Mucosa of stomach (tissue), 1 donor: ENCODE data around the gene SLC6A17.

Experiments used
- H3K27me3 ChIP-seq: one replicate; pipeline ENCODE4 v1.7.0; 2013; ENCODE audit warnings: mild to moderate bottlenecking, low read length; ENCODE audit not compliant: control insufficient read depth, insufficient read depth
- H3K36me3 ChIP-seq: one replicate; pipeline ENCODE4 v1.7.0; 2013; ENCODE audit warnings: low read length; ENCODE audit not compliant: control insufficient read depth, insufficient read depth
- H3K4me1 ChIP-seq: one replicate; pipeline ENCODE4 v1.7.0; 2013; ENCODE audit warnings: mild to moderate bottlenecking, low read length; ENCODE audit not compliant: control insufficient read depth, insufficient read depth
- H3K4me3 ChIP-seq: one replicate; pipeline ENCODE4 v1.7.0; 2013; ENCODE audit warnings: low read length
- H3K9ac ChIP-seq: one replicate; pipeline ENCODE4 v1.7.0; 2013; ENCODE audit warnings: mild to moderate bottlenecking, low read length, moderate library complexity
- H3K9me3 ChIP-seq: one replicate; pipeline ENCODE4 v1.7.0; 2013; ENCODE audit warnings: mild to moderate bottlenecking, low read length, moderate library complexity; ENCODE audit not compliant: control insufficient read depth
- donor health status: Pancreatic carcinoma.

Gene SLC6A17

DNA sequence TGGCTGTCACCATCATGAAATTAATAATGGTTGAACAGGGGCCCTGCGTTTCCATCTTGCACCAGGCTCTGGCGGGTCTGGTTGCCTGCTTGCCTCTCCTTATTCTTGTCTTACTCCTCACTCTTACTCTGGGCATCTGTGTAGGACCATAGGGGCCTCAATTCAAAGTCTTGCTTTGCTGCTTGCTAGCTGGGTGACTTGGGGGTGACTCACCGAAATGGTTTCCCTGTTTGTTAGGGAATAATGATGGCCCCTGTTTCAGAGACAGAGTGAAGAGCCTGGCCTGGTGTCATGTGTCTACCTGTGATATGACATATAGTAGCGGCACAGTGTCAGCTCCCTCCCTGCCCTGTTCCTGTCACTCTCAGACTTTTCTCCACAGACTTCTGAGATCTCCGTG lies 84.4 kb downstream of the SLC6A17 start:
- Histone ChIP-seq H3K9me3 (no peaks in the 10 kb centered on the region), H3K27me3 (no peaks in the 10 kb centered on the region), H3K4me3 (no peak overlapping the region), H3K36me3 (no peaks in the 10 kb centered on the region), H3K4me1 (peaks cover 23% of the 10 kb centered on the region), H3K9ac (no peak overlapping the region)

DNA sequence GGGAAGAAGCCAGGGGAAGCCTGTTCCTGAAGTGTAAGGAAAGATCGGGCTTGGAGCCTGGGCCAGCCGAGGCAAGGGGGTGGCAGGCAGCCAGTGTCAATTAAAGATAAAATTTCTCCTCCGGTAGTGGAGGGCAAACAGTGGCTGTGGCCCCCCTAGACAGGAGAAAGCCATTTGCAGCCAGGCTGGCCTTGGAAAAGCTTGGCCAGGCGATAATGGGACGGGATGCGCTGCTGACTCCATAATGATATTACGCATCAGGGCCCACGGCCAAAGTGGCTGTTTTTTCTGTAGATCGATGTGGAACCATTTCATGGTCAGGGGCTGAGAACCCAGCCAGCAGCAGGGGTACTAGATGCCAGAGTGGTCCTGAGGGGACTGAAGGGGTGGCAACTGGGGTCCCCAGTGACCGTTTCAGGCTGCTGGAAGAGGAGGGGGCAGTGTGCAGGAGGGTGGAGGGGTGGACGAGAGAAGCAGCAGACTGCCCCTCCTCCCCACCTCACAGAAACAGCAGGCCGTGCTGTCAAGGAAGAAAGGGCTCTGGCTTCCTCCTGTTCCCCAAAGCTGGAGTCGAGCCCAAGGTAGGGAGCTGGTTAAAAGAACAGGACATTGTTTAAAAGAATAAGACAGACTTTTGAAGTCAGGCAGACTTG lies 85.0 kb downstream of the SLC6A17 start:
- H3K36me3 ChIP-seq: no peaks in the 10 kb centered on the region
- H3K9ac ChIP-seq: no peak overlapping the region
- no peak overlapping the region for H3K4me3 ChIP-seq
- H3K9me3 ChIP-seq: no peaks in the 10 kb centered on the region
- peaks cover 30% of the 10 kb centered on the region for H3K4me1 ChIP-seq
- H3K27me3 ChIP-seq: no peaks in the 10 kb centered on the region

DNA sequence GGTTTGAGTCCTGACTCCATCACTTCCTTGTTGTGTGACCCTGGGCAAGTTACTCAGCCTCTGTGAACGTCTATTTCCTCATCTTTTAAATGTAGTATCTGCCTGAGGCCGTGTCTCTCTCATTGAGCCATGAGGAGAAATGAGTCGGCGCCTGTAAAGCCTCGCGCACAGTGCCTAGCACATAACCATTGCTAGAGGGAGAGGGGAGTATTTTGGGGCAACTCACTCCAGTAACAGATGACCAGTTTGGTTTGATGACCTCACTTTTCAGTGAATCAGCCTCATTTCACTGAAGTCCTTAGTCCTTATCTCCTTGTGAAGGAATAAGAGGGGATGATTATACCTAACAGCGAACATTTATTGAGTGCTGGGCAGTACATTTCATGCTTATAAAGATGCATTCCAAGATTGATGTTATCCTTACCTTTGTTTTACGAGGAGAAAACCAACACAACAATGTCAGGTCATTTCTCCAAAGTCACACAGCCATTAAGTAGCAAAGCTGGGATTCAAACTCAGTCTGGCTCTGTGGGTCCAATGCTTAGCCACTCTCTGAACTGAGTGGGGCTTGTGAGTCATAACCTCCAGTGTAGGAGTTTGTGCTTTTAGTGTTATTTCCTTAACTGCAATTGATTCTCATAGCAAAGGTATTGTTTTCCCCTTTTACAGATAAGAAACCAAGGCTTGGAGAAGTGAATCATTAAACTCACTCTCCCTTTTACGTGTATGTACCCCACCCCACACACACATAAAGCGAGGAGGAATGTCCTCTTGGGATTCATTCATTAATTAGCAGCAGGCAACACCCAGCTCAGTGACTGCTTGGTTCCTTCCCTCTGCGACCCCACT lies 85.8 kb downstream of the SLC6A17 start:
- Histone ChIP-seq H3K4me3 (no peak overlapping the region), H3K9me3 (no peaks in the 10 kb centered on the region), H3K9ac (no peak overlapping the region), H3K4me1 (peaks cover 37% of the 10 kb centered on the region), H3K27me3 (no peaks in the 10 kb centered on the region), H3K36me3 (no peaks in the 10 kb centered on the region)

DNA sequence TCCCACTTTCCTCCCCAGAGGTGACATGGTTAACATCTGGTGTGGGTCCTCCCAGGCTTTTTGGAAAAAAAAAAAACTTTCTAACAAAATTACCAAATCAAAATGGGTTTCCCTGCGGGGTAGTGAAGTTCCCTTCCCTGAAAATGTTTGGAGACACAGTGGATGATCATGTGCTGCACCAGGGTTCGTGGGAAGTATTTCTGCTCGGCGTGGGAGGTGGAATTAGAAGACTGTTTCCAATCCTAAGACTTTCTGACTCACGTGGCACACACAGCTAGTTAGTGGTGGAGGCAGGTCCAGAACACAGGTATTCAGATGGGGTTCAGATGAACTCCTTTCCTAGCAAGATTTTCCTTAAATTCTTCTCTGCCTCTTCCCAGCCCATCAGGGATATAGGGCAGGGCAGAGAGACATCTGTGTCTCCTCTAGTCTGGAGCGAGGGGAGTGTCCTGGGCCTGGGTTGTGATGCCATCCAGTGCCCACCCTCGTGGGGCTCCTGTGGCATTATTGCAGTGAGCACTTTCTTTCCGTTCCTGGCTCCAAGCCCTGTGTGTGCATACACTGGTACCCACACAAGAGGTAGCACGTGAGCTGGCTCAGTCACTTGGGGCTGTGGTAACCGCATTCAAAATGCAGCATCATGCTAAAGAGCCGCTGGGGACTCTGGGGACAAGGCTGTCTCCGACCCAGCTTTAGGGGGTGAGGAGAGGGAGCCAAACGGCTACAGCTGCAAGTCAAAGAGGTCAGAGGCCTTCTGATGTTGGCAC lies 87.3 kb downstream of the SLC6A17 start:
- Histone ChIP-seq H3K9ac (no peak overlapping the region), H3K36me3 (no peaks in the 10 kb centered on the region), H3K4me3 (no peak overlapping the region), H3K27me3 (no peaks in the 10 kb centered on the region), H3K9me3 (no peaks in the 10 kb centered on the region), H3K4me1 (peaks cover 39% of the 10 kb centered on the region)

DNA sequence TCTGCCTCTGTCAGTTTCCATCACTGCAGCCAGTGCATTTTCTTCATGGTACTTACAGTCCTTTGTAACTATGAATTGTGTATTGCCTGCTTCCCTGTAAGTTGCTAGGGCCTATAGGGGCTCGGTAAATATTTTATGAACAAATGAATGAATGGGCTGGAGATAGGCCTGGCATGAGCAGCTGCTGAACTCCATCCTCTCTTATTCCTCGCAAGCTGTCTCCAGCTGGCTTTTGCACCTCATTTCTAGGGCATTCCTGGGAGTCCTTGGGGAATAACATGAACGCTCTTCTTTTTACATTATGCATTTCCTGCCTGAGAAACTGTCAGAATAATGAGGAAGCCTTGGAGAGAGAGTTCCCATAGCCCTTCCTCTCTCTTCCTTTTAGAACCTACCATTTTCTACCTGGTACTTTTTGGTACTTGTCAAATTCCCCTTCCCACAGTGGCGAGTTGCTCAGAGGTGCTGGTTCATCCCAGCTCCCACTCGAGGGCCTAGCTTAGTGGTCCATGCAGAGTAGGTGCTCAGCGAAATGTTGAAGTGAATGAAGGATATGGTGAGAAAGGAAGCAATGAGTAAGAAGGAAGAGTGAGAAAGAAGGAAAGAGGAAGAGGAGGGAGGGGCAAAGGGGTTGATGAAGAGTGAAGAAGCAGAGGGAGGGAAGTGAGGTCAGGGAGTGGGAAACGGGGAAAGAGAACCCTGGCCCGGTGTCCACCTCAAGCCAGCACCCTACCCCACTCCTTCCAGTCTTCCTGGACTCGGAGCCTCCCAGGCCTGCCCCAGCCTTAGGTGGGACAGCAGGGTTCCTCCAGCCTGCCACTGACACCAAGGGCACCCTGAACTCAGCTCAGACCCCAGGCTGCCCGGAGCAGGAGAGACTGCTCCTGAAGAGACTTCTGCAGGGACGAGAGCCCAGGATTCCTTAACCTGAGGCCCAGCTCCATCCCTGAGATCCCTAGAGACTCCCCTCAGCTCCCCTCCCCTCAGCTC lies 89.4 kb downstream of the SLC6A17 start:
- Histone ChIP-seq H3K9me3 (no peaks in the 10 kb centered on the region), H3K9ac (no peak overlapping the region), H3K27me3 (no peaks in the 10 kb centered on the region), H3K36me3 (no peaks in the 10 kb centered on the region), H3K4me3 (no peak overlapping the region), H3K4me1 (peaks cover 44% of the 10 kb centered on the region)

DNA sequence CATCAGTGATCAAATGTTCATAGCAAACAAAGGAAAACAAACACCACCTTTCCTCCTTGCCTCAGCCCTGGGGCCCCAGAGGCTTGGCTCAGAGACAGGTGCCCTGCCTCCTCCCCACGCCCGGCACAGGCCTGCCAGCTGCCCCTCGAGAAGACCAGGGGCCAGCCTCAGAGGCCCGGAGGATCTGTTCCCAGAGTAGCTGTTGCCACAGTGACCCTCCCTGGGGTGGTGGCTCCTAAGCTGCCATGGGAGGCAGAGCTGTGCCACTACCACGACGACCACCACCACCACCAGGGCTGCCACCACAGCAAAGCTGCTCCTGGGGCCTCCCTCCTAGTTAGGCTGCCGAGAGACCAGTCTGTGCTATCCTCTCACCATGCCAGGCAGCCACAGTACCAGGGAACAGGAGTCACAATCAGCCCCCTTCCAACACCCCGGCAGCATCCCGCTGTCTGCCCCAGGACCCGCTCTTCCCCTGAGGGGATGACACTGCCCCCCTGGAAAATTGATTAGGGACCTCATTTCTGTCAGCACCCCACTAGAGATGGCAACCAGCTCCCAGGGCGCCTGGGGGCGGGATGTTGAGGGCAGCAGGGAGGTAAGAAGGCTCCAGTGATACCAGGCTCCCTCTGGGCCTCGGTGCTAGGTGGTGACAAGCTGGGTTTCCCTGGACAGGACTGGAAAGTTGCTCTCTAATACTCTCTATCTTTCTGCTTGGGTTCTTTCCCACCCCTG lies 90.3 kb downstream of the SLC6A17 start:
- no peak overlapping the region for H3K4me3 ChIP-seq
- no peaks in the 10 kb centered on the region for H3K36me3 ChIP-seq
- no peak overlapping the region for H3K9ac ChIP-seq
- H3K4me1 ChIP-seq: peaks cover 35% of the 10 kb centered on the region
- H3K27me3 ChIP-seq: no peaks in the 10 kb centered on the region
- H3K9me3 ChIP-seq: no peaks in the 10 kb centered on the region

DNA sequence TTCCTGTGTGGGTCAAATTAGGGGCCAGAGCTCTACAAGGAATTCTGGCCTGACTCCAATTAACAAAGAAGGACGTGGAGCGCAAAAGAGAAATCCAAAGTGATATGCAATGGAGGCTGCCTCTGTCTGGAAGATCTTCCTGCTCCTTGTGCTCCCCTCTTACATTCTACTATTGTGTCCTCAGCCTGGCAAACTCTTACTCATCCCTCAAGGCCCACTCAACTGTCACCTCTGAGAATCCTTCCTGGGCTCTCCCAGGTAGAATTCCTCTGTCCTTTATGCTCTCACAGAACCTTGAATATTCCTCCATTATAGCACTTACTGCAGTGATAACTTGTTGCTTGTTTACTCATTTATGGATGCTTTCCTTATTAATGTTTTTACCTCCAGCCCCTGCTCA lies 91.2 kb downstream of the SLC6A17 start:
- Histone ChIP-seq H3K4me3 (no peak overlapping the region), H3K9me3 (no peaks in the 10 kb centered on the region), H3K9ac (no peak overlapping the region), H3K27me3 (no peaks in the 10 kb centered on the region), H3K36me3 (no peaks in the 10 kb centered on the region), H3K4me1 (peaks cover 26% of the 10 kb centered on the region)

DNA sequence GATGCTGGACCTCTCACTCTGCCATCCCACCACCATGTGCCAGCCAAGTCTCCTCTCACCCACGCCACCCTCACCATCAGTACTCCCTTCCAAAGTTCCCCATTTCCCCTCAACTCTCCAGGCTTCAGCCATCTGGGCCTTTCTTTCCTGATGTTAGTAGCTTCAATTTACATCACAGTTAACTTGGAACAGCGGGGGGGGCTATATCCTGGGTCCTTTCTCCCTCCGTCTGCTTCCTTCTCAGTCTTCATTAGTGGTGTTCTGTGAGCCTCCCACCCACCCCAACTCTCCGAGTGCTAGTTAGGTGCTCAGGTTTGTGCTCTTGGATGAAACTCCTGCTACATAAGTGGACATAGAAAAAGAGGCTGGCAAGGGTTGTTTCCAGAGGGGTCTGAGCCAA lies 91.8 kb downstream of the SLC6A17 start:
- no peaks in the 10 kb centered on the region for H3K27me3 ChIP-seq
- H3K4me1 ChIP-seq: peaks cover 24% of the 10 kb centered on the region
- H3K4me3 ChIP-seq: no peak overlapping the region
- H3K36me3 ChIP-seq: no peaks in the 10 kb centered on the region
- H3K9me3 ChIP-seq: no peaks in the 10 kb centered on the region
- H3K9ac ChIP-seq: no peak overlapping the region

DNA sequence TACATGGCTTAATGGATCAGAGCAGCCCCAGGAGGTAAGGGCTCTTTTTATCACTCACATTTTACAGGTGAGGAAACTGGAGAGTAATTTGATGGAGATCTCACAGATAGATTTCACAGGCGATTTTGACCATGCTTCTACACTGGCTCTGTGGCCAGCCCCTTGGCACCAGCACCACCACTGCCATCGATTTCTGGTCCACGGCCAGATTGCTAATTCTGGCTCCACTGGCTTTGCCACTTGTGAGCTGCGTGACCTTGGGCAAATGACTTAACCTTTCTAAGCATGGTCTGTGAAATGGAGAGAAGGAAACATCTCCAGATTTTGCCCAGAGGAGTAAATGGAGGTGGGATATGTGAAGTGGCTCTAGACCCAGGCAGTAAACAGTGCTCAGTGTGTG lies 92.4 kb downstream of the SLC6A17 start:
- no peak overlapping the region for H3K9ac ChIP-seq
- no peak overlapping the region for H3K4me3 ChIP-seq
- no peaks in the 10 kb centered on the region for H3K27me3 ChIP-seq
- no peaks in the 10 kb centered on the region for H3K36me3 ChIP-seq
- H3K4me1 ChIP-seq: peaks cover 24% of the 10 kb centered on the region
- H3K9me3 ChIP-seq: no peaks in the 10 kb centered on the region

DNA sequence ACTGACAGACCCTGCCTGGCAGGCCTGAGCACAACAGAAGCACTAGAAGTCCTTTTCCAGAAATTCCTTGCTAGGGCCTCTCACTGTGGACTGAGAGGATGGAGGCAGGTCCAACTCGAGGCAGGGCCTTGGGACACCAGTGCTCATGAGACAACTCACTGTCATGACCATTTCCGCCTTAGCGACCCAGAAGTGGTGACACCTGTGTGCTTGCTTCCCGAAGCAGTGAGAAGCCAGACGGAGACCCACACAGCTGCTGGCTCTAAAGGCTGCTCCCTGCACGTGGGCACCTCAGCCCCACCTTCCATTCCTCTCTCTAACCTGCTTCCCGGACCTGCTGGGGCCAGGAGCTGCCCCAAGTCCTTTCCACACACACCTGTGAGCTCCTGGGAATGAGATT lies 92.9 kb downstream of the SLC6A17 start:
- peaks cover 24% of the 10 kb centered on the region for H3K4me1 ChIP-seq
- H3K27me3 ChIP-seq: no peaks in the 10 kb centered on the region
- no peaks in the 10 kb centered on the region for H3K9me3 ChIP-seq
- H3K9ac ChIP-seq: no peak overlapping the region
- no peak overlapping the region for H3K4me3 ChIP-seq
- H3K36me3 ChIP-seq: no peaks in the 10 kb centered on the region

DNA sequence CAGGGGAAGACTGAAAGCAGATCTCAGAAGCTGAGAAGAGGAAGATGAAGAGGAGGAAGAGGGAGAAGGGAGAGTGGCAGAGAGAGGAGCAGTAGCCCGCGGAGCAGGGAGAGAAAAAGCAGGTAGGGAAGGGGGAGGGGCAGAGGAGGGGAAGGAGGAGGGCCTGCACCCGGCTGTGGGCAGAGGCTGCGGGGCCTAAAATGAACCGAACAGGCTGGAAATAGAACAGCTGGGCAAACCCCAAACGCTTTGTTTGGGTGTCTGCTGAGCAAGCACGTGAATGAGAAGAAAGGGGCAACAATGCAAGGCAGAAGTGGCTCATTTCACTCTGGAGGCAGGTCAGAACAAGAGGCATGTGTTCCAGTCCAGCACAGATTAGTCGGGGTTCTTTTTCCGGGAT lies 93.3 kb downstream of the SLC6A17 start:
- no peak overlapping the region for H3K9ac ChIP-seq
- no peaks in the 10 kb centered on the region for H3K9me3 ChIP-seq
- peaks cover 24% of the 10 kb centered on the region for H3K4me1 ChIP-seq
- no peak overlapping the region for H3K4me3 ChIP-seq
- no peaks in the 10 kb centered on the region for H3K27me3 ChIP-seq
- H3K36me3 ChIP-seq: no peaks in the 10 kb centered on the region
